OCI-LY3 (cell line): ENCODE data around the gene MAML2.

Experiments
- EZH2phosphoT487 ChIP-seq: fragments of 200-600 bp; shearing (Covaris generic); IDR thresholded peaks from 2 replicates; pipeline ENCODE4 v1.6.1; 2018; ENCODE audit warnings: antibody characterized with exemption, mixed run types, low read depth
- TF ChIP-seq, protein P1 (sequence below): fragments of 200-600, 300-600 bp; sonication (generic); IDR thresholded peaks from 2 replicates; pipeline ENCODE4 v1.5.1; 2014; ENCODE audit warnings: antibody characterized with exemption, low read length, low read depth

DNA sequence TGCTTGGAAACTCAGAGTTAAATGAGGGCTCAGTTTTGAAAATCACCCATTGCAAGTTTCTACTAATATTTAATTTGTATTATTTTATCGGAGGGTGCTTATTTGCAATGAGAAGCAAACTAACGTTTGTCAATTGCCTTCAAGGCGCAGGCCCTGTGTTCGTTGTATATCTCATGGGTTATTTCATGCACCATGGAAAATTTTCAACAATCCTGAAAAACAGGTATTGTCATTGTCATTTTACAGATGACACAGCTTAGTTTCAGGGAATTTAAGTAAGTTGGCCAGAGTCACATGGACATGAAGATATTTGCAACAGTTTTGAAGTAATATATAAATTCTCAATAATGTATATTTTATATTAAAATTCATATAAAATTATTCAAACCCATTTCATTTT is 261.4 kb downstream of the MAML2 start:
- TF ChIP-seq, protein P1, sequence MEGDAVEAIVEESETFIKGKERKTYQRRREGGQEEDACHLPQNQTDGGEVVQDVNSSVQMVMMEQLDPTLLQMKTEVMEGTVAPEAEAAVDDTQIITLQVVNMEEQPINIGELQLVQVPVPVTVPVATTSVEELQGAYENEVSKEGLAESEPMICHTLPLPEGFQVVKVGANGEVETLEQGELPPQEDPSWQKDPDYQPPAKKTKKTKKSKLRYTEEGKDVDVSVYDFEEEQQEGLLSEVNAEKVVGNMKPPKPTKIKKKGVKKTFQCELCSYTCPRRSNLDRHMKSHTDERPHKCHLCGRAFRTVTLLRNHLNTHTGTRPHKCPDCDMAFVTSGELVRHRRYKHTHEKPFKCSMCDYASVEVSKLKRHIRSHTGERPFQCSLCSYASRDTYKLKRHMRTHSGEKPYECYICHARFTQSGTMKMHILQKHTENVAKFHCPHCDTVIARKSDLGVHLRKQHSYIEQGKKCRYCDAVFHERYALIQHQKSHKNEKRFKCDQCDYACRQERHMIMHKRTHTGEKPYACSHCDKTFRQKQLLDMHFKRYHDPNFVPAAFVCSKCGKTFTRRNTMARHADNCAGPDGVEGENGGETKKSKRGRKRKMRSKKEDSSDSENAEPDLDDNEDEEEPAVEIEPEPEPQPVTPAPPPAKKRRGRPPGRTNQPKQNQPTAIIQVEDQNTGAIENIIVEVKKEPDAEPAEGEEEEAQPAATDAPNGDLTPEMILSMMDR: no peak
- no peak for TF ChIP-seq EZH2phosphoT487
